Loucy (cell line): Measurements from ENCODE around the gene PLA2G4D.

Experiments
- H2AFZ ChIP-seq: fragments of 200-600 bp; sonication (generic); 2 replicates; pipeline ENCODE4 v1.6.0; 2016; ENCODE audit warnings: antibody characterized with exemption, mild to moderate bottlenecking, low read length, moderate library complexity
- H3F3A ChIP-seq: fragments of 200-600 bp; 2 replicates; pipeline ENCODE4 v1.6.0; 2016; ENCODE audit warnings: antibody characterized with exemption, low read depth, mild to moderate bottlenecking
- H3K27me3 ChIP-seq: fragments of 200-600 bp; sonication (generic); 2 replicates; pipeline ENCODE4 v1.6.1; 2014; ENCODE audit warnings: low read length, mild to moderate bottlenecking; ENCODE audit not compliant: insufficient read depth, poor library complexity, severe bottlenecking
- H3K36me3 ChIP-seq: fragments of 200-600 bp; sonication (generic); 2 replicates; pipeline ENCODE4 v1.6.1; 2016; ENCODE audit warnings: low read length; ENCODE audit not compliant: insufficient read depth
- H3K4me1 ChIP-seq: fragments of 200-600 bp; sonication (generic); 2 replicates; pipeline ENCODE4 v1.5.1; 2014; ENCODE audit warnings: low read length, mild to moderate bottlenecking; ENCODE audit not compliant: insufficient read depth, poor library complexity, severe bottlenecking
- H3K4me2 ChIP-seq: fragments of 200-600 bp; sonication (generic); 2 replicates; pipeline ENCODE4 v1.6.0; 2014; ENCODE audit warnings: antibody characterized with exemption, low read length, low read depth, mild to moderate bottlenecking; ENCODE audit not compliant: poor library complexity, severe bottlenecking
- H3K4me3 ChIP-seq: fragments of 200-600 bp; sonication (generic); 2 replicates; pipeline ENCODE4 v1.5.1; 2014; ENCODE audit warnings: low read length, mild to moderate bottlenecking, mixed read lengths; ENCODE audit not compliant: poor library complexity, severe bottlenecking
- H3K79me2 ChIP-seq: fragments of 200-600 bp; sonication (generic); 2 replicates; pipeline ENCODE4 v1.6.1; 2014; ENCODE audit warnings: low read length; ENCODE audit not compliant: insufficient read depth
- H3K9ac ChIP-seq: fragments of 200-600 bp; sonication (generic); 2 replicates; pipeline ENCODE4 v1.6.0; 2014; ENCODE audit warnings: mild to moderate bottlenecking, low read depth, low read length, moderate library complexity; ENCODE audit not compliant: poor library complexity, severe bottlenecking
- H3K9me2 ChIP-seq: fragments of 200-600 bp; sonication (generic); replicated peaks from 2 replicates; pipeline ENCODE4 v1.6.1; 2016; ENCODE audit warnings: low read depth, low read length, mixed read lengths
- H3K9me3 ChIP-seq: fragments of 200-600 bp; sonication (generic); 2 replicates; pipeline ENCODE4 v1.6.1; 2014; ENCODE audit warnings: mild to moderate bottlenecking, antibody characterized with exemption, low read length, low read depth; ENCODE audit not compliant: insufficient read depth
- H4K20me1 ChIP-seq: fragments of 200-600 bp; sonication (generic); 2 replicates; pipeline ENCODE4 v1.6.0; 2014; ENCODE audit warnings: antibody characterized with exemption, low read length, mild to moderate bottlenecking; ENCODE audit not compliant: insufficient read depth, poor library complexity, severe bottlenecking
- CTCF ChIP-seq: fragments of 200-600 bp; sonication (generic); conservative IDR thresholded peaks from 2 replicates; pipeline ENCODE4 v1.5.1; 2014; ENCODE audit warnings: mild to moderate bottlenecking, antibody characterized with exemption, low read length
- EZH2phosphoT487 ChIP-seq: fragments of 200-600 bp; IDR thresholded peaks from 2 replicates; pipeline ENCODE4 v1.6.1; 2018; ENCODE audit warnings: antibody characterized with exemption, mild to moderate bottlenecking, moderate library complexity, borderline replicate concordance

The PLA2G4D gene

GRCh38 chr15:42046597-42046996, 47.8 kb downstream of the PLA2G4D start:
- Histone ChIP-seq H3K4me1 (no peaks in the 10 kb centered on the region), H3K9ac (no peak overlapping the region), H3F3A (no peaks in the 10 kb centered on the region), H4K20me1 (no peaks in the 10 kb centered on the region), H3K4me2 (no peak overlapping the region), H3K9me3 (no peaks in the 10 kb centered on the region), H3K9me2 (no peaks in the 10 kb centered on the region), H3K27me3 (no peaks in the 10 kb centered on the region), H3K36me3 (no peaks in the 10 kb centered on the region), H3K79me2 (no peaks in the 10 kb centered on the region), H2AFZ (no peak overlapping the region), H3K4me3 (no peak overlapping the region)
- no peak for TF ChIP-seq CTCF
- no peak for TF ChIP-seq EZH2phosphoT487

DNA sequence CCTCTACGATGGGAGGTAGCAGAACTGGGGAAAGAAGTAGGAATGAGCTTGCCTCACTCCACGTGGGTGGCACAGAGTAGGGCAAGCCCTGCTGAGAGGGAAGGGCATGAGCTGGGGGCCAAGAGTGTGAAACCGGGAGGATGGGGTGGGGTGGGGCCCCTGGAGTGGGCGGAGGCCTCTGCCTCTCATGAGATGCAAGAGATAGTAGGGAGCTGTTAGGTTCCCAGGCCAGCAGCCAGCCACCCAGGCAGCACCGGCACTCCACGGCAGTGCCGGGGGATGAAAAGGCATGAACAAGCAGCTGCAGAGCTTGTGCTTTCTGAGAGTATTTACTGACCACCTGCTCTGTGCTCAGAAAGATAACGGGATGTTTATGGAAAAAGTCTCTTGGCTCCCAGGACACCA, 49.1 kb downstream of the PLA2G4D start:
- no peaks in the 10 kb centered on the region for H3K79me2 ChIP-seq
- no peaks in the 10 kb centered on the region for H3K9me3 ChIP-seq
- no peaks in the 10 kb centered on the region for H3K36me3 ChIP-seq
- H3K27me3 ChIP-seq, result no peaks in the 10 kb centered on the region
- H3K9ac ChIP-seq, result no peak overlapping the region
- no peaks in the 10 kb centered on the region for H3F3A ChIP-seq
- H2AFZ ChIP-seq, result no peak overlapping the region
- no peak for TF ChIP-seq EZH2phosphoT487
- no peak for TF ChIP-seq CTCF
- H3K4me2 ChIP-seq, result no peak overlapping the region
- no peaks in the 10 kb centered on the region for H4K20me1 ChIP-seq
- no peaks in the 10 kb centered on the region for H3K4me1 ChIP-seq
- no peaks in the 10 kb centered on the region for H3K9me2 ChIP-seq
- no peak overlapping the region for H3K4me3 ChIP-seq

DNA sequence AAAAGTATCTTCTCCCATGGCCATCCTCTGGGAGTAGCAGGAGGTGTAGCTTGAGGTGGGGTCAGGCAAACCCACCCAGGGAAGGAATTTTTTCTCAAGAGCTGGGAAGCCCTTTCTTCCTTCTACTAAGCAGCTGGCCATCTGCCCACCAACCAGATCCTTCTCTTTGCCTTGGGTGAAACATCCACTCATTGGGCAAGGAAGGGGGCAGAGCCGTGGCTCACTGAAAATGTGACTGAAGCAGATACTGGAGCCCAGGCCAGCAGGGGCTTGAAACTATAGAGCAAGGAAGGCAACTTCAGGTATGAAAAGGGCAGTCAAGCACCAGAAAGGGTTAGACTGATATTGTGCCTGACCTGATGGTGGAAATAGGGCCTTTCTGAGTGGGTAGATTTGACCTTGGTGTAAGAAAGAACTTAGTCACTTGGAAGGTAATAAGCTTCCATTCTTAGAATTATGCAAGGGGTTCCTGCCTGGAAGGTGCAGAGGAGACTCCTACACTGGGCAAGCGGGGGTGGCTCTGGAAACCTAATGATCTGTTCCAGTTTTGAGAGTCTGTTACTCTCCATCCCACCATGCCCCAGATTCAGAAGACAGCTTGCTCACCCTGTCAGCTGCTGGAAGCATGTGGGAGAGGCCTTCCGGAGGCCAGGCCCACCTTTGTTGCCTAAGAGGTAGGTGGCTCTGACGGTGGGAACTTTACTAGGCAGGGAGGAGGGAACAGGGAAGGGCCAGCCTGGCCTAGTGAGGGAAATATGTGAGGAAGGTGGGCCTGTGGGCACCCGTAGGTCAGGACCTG, 51.6 kb downstream of the PLA2G4D start:
- no peaks in the 10 kb centered on the region for H3K9me3 ChIP-seq
- no peak overlapping the region for H3K4me3 ChIP-seq
- no peaks in the 10 kb centered on the region for H3K79me2 ChIP-seq
- H3K27me3 ChIP-seq, result no peaks in the 10 kb centered on the region
- H3K4me2 ChIP-seq, result no peak overlapping the region
- no peaks in the 10 kb centered on the region for H3F3A ChIP-seq
- H3K9ac ChIP-seq, result no peak overlapping the region
- H2AFZ ChIP-seq, result no peak overlapping the region
- H3K36me3 ChIP-seq, result no peaks in the 10 kb centered on the region
- no peaks in the 10 kb centered on the region for H4K20me1 ChIP-seq
- no peaks in the 10 kb centered on the region for H3K9me2 ChIP-seq
- TF ChIP-seq CTCF, result no peak
- TF ChIP-seq EZH2phosphoT487, result no peak
- H3K4me1 ChIP-seq, result no peaks in the 10 kb centered on the region
